Measurements from ENCODE around the gene ANP32E.

DNA sequence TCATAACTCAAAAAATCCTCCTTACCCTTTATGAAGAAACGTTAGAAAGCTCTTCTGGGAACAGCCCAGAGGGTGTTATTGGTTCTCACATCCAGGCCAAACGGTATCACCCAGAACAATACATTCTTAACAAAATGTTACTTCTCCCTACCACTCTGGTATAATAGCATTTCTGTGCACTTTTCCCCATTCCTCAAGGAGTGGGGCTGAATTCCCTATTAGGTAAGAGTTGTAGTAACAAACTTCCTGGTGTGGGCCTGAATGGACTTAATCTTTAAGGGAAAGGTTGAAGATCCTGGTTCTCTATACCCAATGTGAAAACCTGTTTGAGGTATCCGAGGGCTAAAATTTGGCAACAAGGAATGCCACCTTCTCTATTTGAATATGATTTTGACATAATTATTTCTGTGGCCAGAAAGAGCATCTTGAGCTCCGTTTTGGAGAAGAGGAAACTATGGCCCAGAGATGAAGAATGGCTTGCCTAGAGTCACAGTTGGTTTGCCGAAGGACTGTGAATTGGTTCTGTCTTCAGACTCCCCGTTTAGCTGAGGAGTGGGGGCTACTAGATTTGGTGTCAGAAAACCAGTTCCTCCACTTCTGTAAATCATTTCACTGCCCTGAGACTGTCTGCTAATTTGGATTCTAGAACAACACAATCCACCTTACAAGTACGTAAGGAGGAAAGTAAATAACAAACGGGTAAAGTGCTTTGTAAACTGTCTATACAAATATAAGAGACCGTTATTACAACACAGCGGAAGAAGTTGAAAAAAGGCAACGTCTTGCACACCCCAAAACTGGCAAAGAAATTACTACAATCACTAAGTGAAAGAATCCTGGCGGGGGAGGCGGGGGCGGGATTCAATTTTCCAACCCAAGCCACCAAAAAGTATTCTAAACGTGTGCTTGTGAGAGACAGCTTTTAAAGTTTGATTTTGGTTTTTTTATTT lies 2.3 kb downstream of the ANP32E start:
- TF ChIP-seq, protein P1, sequence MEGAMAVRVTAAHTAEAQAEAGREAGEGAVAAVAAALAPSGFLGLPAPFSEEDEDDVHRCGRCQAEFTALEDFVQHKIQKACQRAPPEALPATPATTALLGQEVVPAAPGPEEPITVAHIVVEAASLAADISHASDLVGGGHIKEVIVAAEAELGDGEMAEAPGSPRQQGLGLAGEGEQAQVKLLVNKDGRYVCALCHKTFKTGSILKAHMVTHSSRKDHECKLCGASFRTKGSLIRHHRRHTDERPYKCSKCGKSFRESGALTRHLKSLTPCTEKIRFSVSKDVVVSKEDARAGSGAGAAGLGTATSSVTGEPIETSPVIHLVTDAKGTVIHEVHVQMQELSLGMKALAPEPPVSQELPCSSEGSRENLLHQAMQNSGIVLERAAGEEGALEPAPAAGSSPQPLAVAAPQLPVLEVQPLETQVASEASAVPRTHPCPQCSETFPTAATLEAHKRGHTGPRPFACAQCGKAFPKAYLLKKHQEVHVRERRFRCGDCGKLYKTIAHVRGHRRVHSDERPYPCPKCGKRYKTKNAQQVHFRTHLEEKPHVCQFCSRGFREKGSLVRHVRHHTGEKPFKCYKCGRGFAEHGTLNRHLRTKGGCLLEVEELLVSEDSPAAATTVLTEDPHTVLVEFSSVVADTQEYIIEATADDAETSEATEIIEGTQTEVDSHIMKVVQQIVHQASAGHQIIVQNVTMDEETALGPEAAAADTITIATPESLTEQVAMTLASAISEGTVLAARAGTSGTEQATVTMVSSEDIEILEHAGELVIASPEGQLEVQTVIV (CRISPR knock-in tag; IDR thresholded peaks at IDR 0.05; ENCODE audit: borderline replicate concordance): no peak
- TF ChIP-seq RBM17 (IDR thresholded peaks at IDR 0.05; ENCODE audit: borderline replicate concordance, low read depth, low read length): no peak
- no peak for TF ChIP-seq TBL1XR1 (IDR thresholded peaks at IDR 0.05; ENCODE audit: low read length in 2 of 2)
- TF ChIP-seq, protein P2, sequence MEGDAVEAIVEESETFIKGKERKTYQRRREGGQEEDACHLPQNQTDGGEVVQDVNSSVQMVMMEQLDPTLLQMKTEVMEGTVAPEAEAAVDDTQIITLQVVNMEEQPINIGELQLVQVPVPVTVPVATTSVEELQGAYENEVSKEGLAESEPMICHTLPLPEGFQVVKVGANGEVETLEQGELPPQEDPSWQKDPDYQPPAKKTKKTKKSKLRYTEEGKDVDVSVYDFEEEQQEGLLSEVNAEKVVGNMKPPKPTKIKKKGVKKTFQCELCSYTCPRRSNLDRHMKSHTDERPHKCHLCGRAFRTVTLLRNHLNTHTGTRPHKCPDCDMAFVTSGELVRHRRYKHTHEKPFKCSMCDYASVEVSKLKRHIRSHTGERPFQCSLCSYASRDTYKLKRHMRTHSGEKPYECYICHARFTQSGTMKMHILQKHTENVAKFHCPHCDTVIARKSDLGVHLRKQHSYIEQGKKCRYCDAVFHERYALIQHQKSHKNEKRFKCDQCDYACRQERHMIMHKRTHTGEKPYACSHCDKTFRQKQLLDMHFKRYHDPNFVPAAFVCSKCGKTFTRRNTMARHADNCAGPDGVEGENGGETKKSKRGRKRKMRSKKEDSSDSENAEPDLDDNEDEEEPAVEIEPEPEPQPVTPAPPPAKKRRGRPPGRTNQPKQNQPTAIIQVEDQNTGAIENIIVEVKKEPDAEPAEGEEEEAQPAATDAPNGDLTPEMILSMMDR (IDR thresholded peaks at IDR 0.05 in 2 of 3, conservative IDR thresholded peaks at IDR 0.05 in 1 of 3; ENCODE audit: insufficient read depth in 2 of 3, low read depth in 1 of 3, low read length in 3 of 3): no peak
- TF ChIP-seq HDAC2 (IDR thresholded peaks at IDR 0.05): no peak
- TF ChIP-seq HCFC1 (IDR thresholded peaks at IDR 0.05; ENCODE audit: low read depth, low read length): no peak

Data from K562 (cell line).